B cell (primary cell): ENCODE results near the gene MALRD1. TPM values are rescaled to one million over a fixed set of nuclear protein-coding genes. Genes with fewer than 3 reads are reported as not detected.

ENCODE experiments used
- ATAC-seq: fragments of 200-7000 bp; cut with Tn5 transposase; one replicate; pipeline ENCODE4 v1.10.0; 2021; ENCODE audit warnings: low read depth, mild to moderate bottlenecking, moderate number of reproducible peaks, moderate library complexity
- CTCF ChIA-PET: fragments of 350-600 bp; sonication (Branson Sonifier 250); formaldehyde crosslinking; loops from one replicate; lab custom pipeline; 2021; ENCODE audit warnings: antibody characterized with exemption, inconsistent platforms; lab: Charles Lee
- POLR2A ChIA-PET: fragments of 350-600 bp; sonication (Branson Sonifier 250); formaldehyde crosslinking; loops from one replicate; lab custom pipeline; 2021; ENCODE audit warnings: antibody characterized with exemption; lab: Charles Lee
- DNase-seq: peaks from one replicate; pipeline ENCODE4 v3.0.0; 2013
- H2AFZ ChIP-seq: 2 replicates; pipeline ENCODE4 v1.6.1; 2012; ENCODE audit warnings: mild to moderate bottlenecking, low read depth, low read length; ENCODE audit not compliant: insufficient read depth, poor library complexity, severe bottlenecking
- H3K27ac ChIP-seq, 2 donors: 1 replicate in 1 of 2; 2 replicates in 1 of 2; pipeline ENCODE4 v1.5.1; 2012 to 2013; ENCODE audit warnings: low read length in 2 of 2, mild to moderate bottlenecking in 2 of 2, moderate library complexity in 1 of 2
- H3K27me3 ChIP-seq, 4 experiments: fragments of 200-600 bp in 1 of 4; sonication (generic) in 1 of 4; replicated peaks in 1 of 4; 1 replicate in 2 of 4; 2 replicates in 2 of 4; pipeline versions ENCODE4 v1.6.1 to v1.7.0; 2013 to 2016; ENCODE audit warnings: low read length in 3 of 4, mild to moderate bottlenecking in 2 of 4, mixed read lengths in 1 of 4, moderate library complexity in 1 of 4; ENCODE audit not compliant: insufficient read depth in 4 of 4, control insufficient read depth in 3 of 4; ENCODE audit errors: control extremely low read depth in 1 of 4
- H3K36me3 ChIP-seq, 2 experiments: replicated peaks in 1 of 2; 1 replicate in 1 of 2; 2 replicates in 1 of 2; pipeline versions ENCODE4 v1.6.1 to v1.7.1; 2013; ENCODE audit warnings: low read length in 1 of 2; ENCODE audit not compliant: insufficient read depth in 2 of 2, control insufficient read depth in 1 of 2; ENCODE audit errors: control extremely low read depth in 1 of 2, extremely low read depth in 1 of 2
- H3K4me1 ChIP-seq, 2 donors: fragments of 200-600 bp in 1 of 2; sonication (generic) in 1 of 2; 1 replicate in 1 of 2; 2 replicates in 1 of 2; pipeline versions ENCODE4 v1.5.1 to v1.6.1; 2013 to 2017; ENCODE audit warnings: low read length in 2 of 2; ENCODE audit not compliant: control insufficient read depth in 2 of 2, insufficient read depth in 2 of 2
- H3K4me2 ChIP-seq: replicated peaks from 2 replicates; pipeline ENCODE3; 2012; ENCODE audit warnings: mild to moderate bottlenecking, low read depth, low read length; ENCODE audit not compliant: poor library complexity, severe bottlenecking
- H3K4me3 ChIP-seq, 5 experiments: fragments of 200-600 bp in 1 of 5; sonication (generic) in 1 of 5; 1 replicate in 3 of 5; 2 replicates in 2 of 5; pipeline versions ENCODE4 v1.5.1 to v1.7.0; 2011 to 2016; ENCODE audit warnings: low read length in 4 of 5, mild to moderate bottlenecking in 4 of 5, low read depth in 2 of 5, control low read depth in 1 of 5, moderate library complexity in 1 of 5; ENCODE audit not compliant: insufficient read depth in 1 of 5; ENCODE audit errors: control extremely low read depth in 1 of 5, extremely low read depth in 1 of 5
- H3K79me2 ChIP-seq: fragments of 200-600 bp; sonication (generic); one replicate; pipeline ENCODE4 v1.6.0; 2016; ENCODE audit warnings: low read length; ENCODE audit not compliant: control insufficient read depth, insufficient read depth
- H3K9ac ChIP-seq: fragments of 200-600 bp; sonication (generic); 2 replicates; pipeline ENCODE4 v1.6.1; 2017; ENCODE audit warnings: mild to moderate bottlenecking, low read length, moderate library complexity
- H3K9me3 ChIP-seq, 3 donors: one replicate each; pipeline versions ENCODE4 v1.6.1 to v1.7.1; 2013; ENCODE audit warnings: low read length in 2 of 3; ENCODE audit not compliant: control insufficient read depth in 2 of 3, insufficient read depth in 1 of 3; ENCODE audit errors: control extremely low read depth in 1 of 3
- H4K20me1 ChIP-seq: 2 replicates; pipeline ENCODE4 v1.6.0; 2012; ENCODE audit warnings: mild to moderate bottlenecking, low read length; ENCODE audit not compliant: insufficient read depth, control insufficient read depth, poor library complexity, severe bottlenecking
- H3K27ac Mint-ChIP-seq: one replicate; pipeline ENCODE4 v1.8.0; 2021; ENCODE audit warnings: mixed read lengths
- H3K27me3 Mint-ChIP-seq: one replicate; pipeline ENCODE4 v1.8.0; 2021; ENCODE audit warnings: mixed read lengths
- H3K4me1 Mint-ChIP-seq: one replicate; pipeline ENCODE4 v1.8.0; 2021; ENCODE audit warnings: mixed read lengths
- H3K4me3 Mint-ChIP-seq: one replicate; pipeline ENCODE4 v1.8.0; 2021; ENCODE audit warnings: mixed read lengths
- H3K9me3 Mint-ChIP-seq: one replicate; pipeline ENCODE4 v1.8.0; 2022; ENCODE audit warnings: mixed read lengths; ENCODE audit not compliant: insufficient read depth
- CTCF ChIP-seq: fragments of 200-600 bp; IDR thresholded peaks from one replicate; pipeline ENCODE4 v1.8.0; 2022; ENCODE audit warnings: antibody characterized with exemption, mild to moderate bottlenecking
- EZH2 ChIP-seq: IDR thresholded peaks from 2 replicates; pipeline ENCODE4 v1.6.1; 2012; ENCODE audit warnings: borderline replicate concordance, low read depth, mild to moderate bottlenecking, moderate library complexity, low read length; ENCODE audit not compliant: insufficient read depth, poor library complexity, severe bottlenecking
- WGBS: methylation state at CpG from one replicate; pipeline ENCODE4 v1.1.5; 2013; ENCODE audit warnings: missing lambda C conversion rate; ENCODE audit not compliant: insufficient coverage; 5-methylcytosine and 5-hydroxymethylcytosine counted together
- intact Hi-C: fragments of 100-400 bp; cut with micrococcal nuclease; formaldehyde crosslinking; loops from one replicate; pipeline ENCODE4 v1.10.0; 2022
- polyA plus RNA-seq: library from polyadenylated mRNA; depleted of rRNA; stranded (reverse); fragments of >200 nt; gene quantifications from 2 replicates; pipeline ENCODE4 v1.2.3, GENCODE V29; 2012
- total RNA-seq, 2 donors: library from RNA; stranded (reverse); fragments of 120-200 nt in 1 of 2; gene quantifications; 1 replicate in 1 of 2; 2 replicates in 1 of 2; pipeline versions ENCODE4 v1.2.3 to v1.2.4, GENCODE V29; 2013 to 2022

Gene MALRD1
- total and polyA plus RNA-seq, 2 donors (not counting 1 experiment from before 2014, with no cell fraction given) = not detected

GRCh38 chr10:19730167-19730906 lies 681.7 kb downstream of the MALRD1 start:
- no peaks in the 10 kb centered on the region for H3K4me1 ChIP-seq
- intact Hi-C loops = no loop called here
- Mint-ChIP-seq H3K27ac (no peak overlapping the region), H3K9me3 (no peaks in the 10 kb centered on the region), H3K4me3 (no peak overlapping the region), H3K4me1 (no peaks in the 10 kb centered on the region), H3K27me3 (no peaks in the 10 kb centered on the region)
- no peak overlapping the region for H3K4me3 ChIP-seq
- WGBS = no CpG with 5 or more reads among the region's 2 CpGs
- H3K79me2 ChIP-seq = no peaks in the 10 kb centered on the region
- TF ChIP-seq CTCF (no peak), EZH2 (no peak)
- no peak overlapping the region for H2AFZ ChIP-seq
- H3K9ac ChIP-seq = no peak overlapping the region
- POLR2A ChIA-PET = no interaction called here
- ATAC-seq (no peak), DNase-seq (no peak)
- no peaks in the 10 kb centered on the region for H3K9me3 ChIP-seq
- no peak overlapping the region for H3K4me2 ChIP-seq
- H4K20me1 ChIP-seq = no peaks in the 10 kb centered on the region
- CTCF ChIA-PET = no interaction called here
- H3K27me3 ChIP-seq = no peaks in the 10 kb centered on the region
- no peak overlapping the region for H3K27ac ChIP-seq
- no peaks in the 10 kb centered on the region for H3K36me3 ChIP-seq

GRCh38 chr10:19730907-19731217 lies 682.3 kb downstream of the MALRD1 start:
- no peak overlapping the region for H3K4me3 Mint-ChIP-seq
- H3K27me3 Mint-ChIP-seq = no peaks in the 10 kb centered on the region
- Histone ChIP-seq H3K4me1 (no peaks in the 10 kb centered on the region), H3K36me3 (no peaks in the 10 kb centered on the region), H3K4me3 (no peak overlapping the region), H3K9me3 (no peaks in the 10 kb centered on the region), H2AFZ (no peak overlapping the region), H3K4me2 (no peak overlapping the region), H3K27ac (no peak overlapping the region), H3K27me3 (no peaks in the 10 kb centered on the region), H3K9ac (no peak overlapping the region), H3K79me2 (no peaks in the 10 kb centered on the region), H4K20me1 (no peaks in the 10 kb centered on the region)
- no peak for TF ChIP-seq EZH2
- no peak for TF ChIP-seq CTCF
- ATAC-seq (no peak), DNase-seq (no peak)
- CTCF ChIA-PET = no interaction called here
- intact Hi-C loops = no loop called here
- no peak overlapping the region for H3K27ac Mint-ChIP-seq
- POLR2A ChIA-PET = no interaction called here
- H3K9me3 Mint-ChIP-seq = no peaks in the 10 kb centered on the region
- H3K4me1 Mint-ChIP-seq = no peaks in the 10 kb centered on the region
